ENCODE data around the gene SSTR4.

The SSTR4 gene

DNA sequence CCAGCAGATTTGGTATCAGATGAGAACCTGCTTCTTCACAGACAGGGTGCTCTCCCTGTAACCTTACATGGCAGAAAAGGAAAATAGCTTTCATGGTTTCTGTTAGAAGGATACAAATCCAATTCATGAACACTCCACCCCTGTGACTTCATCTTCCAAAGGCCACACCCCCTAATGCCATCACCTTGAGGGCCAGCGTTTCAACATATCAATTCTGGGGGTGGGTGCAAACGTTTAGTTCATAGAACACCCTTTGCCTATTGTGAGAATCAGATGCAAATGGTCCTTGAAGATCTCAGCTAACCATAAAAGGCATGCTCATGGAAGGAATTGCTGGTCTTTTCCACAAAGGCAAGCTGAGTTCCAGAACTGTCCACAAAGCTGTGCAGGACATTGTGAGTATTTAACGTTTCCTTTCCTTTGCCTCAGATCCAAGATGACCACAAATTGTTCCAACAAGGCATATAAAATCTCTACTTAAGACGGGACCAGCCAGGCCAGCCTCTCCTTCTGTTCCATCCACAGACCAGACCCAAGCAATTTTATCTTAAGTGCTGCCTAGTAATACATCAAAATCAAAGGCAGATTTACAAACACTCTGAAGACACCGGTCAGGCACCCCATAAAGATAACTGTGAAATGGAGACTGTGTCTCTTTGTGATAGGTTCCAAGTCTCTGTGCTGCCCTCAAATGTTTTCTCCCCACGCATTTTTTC lies 34.7 kb upstream of the SSTR4 start:
- TF ChIP-seq, protein P1, sequence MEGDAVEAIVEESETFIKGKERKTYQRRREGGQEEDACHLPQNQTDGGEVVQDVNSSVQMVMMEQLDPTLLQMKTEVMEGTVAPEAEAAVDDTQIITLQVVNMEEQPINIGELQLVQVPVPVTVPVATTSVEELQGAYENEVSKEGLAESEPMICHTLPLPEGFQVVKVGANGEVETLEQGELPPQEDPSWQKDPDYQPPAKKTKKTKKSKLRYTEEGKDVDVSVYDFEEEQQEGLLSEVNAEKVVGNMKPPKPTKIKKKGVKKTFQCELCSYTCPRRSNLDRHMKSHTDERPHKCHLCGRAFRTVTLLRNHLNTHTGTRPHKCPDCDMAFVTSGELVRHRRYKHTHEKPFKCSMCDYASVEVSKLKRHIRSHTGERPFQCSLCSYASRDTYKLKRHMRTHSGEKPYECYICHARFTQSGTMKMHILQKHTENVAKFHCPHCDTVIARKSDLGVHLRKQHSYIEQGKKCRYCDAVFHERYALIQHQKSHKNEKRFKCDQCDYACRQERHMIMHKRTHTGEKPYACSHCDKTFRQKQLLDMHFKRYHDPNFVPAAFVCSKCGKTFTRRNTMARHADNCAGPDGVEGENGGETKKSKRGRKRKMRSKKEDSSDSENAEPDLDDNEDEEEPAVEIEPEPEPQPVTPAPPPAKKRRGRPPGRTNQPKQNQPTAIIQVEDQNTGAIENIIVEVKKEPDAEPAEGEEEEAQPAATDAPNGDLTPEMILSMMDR (IDR thresholded peaks at IDR 0.05; ENCODE audit: borderline replicate concordance, control extremely low read depth, extremely low read depth, insufficient read depth, missing control alignments): no peak
- no peak for DNase-seq (ENCODE audit: low spot score)
- in situ Hi-C loops (cut with MboI; ENCODE audit: low sequenced_read_pairs, unreplicated experiment): no loop called here

DNA sequence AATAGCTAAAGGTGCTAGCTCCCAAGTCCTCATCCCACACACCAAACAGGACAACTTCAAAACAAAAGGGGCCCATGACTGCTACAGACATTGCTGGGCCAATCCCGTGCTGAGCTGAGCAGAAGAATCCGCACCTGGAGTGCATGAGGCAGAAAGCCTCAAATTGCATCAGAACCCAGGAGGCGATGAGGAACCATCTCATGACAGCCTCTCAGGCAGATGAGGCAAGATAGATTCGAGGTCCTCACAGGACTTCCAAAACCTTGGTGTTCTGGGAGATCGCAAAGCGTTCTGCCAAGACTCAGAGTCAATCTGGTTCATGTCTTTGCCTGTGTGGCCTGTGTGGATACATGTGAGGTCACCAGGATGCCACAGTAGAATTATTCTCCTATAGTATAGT lies 32.8 kb upstream of the SSTR4 start:
- DNase-seq (ENCODE audit: low spot score): no peak
- in situ Hi-C loops (cut with MboI; ENCODE audit: low sequenced_read_pairs, unreplicated experiment): no loop called here
- TF ChIP-seq, protein P1 (IDR thresholded peaks at IDR 0.05; ENCODE audit: borderline replicate concordance, control extremely low read depth, extremely low read depth, insufficient read depth, missing control alignments): no peak

DNA sequence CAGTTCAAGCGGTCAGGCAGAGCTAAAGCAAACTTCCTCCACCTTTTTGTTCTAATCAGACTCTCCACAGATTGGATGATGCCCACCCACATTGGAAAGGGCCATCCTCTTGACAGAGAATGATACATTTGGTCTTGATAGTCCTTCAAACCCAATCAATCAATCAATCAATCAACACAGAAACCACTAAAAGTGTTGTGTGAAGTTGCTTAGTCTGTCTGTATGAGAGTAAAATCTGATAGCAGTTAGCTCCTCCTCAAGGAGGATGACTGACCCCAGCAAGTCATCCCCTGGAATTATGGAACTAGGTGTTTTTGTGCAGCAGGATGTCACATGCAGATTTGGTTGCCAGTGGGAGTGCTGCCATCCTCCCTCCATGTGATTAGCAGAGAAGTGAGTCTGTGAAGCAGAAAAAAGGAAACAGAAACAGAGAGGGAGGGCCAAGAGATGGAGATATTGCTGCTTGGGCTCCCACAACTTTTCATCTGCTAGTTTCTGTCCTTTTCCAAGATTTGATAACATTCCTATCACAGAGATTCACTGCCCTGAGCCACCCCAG lies 32.0 kb upstream of the SSTR4 start:
- no peak for DNase-seq (ENCODE audit: low spot score)
- in situ Hi-C loops (cut with MboI; ENCODE audit: low sequenced_read_pairs, unreplicated experiment): no loop called here
- TF ChIP-seq, protein P1 (IDR thresholded peaks at IDR 0.05; ENCODE audit: borderline replicate concordance, control extremely low read depth, extremely low read depth, insufficient read depth, missing control alignments): no peak

DNA sequence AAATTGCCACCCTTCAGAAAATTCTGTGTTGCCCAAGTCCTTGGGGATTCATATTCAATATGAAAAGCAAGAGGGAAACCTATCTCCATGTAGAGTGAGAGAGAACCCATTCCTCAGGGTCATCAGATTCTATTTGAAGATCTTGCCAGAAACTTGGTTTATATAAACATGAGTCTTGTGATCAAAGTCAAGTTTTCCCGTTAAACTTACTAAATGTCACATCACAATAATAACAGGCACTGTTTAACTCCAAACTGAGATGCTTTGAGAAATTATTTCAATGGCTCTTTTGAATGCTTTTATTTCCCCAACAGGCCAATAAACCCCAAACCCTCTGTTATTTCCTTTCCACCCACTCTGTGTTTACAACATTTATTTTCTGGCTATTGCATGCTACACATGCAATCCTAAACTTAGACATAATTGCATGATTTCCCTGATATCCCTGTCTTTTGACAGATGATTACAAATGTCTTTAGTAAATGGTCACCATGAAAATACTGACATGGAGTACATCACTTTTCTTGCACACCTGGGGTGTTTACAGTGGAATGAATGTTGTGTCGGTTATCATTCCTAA lies 31.1 kb upstream of the SSTR4 start:
- DNase-seq (ENCODE audit: low spot score): no peak
- TF ChIP-seq, protein P1 (IDR thresholded peaks at IDR 0.05; ENCODE audit: borderline replicate concordance, control extremely low read depth, extremely low read depth, insufficient read depth, missing control alignments): no peak
- in situ Hi-C loops (cut with MboI; ENCODE audit: low sequenced_read_pairs, unreplicated experiment): no loop called here

DNA sequence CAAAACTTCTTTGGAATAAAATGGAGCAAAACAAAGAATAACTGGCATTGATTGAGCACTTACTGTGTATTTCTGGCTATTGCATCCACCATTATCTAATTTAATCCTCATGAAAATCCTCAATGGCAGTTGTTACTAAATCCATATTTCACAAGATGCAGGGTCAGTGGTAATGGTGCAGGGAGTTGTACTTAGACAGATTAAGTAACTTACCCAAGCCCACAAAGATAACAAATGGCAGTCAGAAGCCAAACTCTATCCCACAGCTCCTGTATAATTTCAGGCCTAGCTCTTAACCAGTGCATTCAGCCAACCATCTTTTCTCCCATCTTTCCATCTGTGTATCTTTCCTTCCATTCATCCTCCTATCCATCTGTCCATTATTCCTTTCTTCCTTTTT lies 29.3 kb upstream of the SSTR4 start:
- no peak for DNase-seq (ENCODE audit: low spot score)
- in situ Hi-C loops (cut with MboI; ENCODE audit: low sequenced_read_pairs, unreplicated experiment): no loop called here

DNA sequence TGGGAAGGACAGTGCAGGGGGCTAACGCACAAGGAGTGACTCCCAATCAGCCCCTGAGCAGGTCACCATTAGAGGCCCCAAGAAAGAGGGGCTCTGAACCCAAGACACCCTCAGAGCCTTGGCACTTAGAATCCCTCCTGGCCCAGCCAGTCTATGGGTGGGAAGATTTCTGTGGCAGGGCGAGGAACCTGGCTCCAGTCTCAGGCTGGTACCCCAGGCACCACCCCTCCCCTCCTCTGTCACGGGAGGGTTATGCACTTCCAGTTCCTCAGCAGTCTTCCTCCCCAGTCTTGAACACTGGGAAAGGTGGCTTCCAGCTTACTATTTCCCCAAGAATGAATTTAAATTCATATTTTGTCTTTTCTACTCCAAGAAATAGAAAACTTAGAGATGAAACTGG lies 27.6 kb upstream of the SSTR4 start:
- TF ChIP-seq, protein P1 (IDR thresholded peaks at IDR 0.05; ENCODE audit: borderline replicate concordance, control extremely low read depth, extremely low read depth, insufficient read depth, missing control alignments): no peak
- in situ Hi-C loops (cut with MboI; ENCODE audit: low sequenced_read_pairs, unreplicated experiment): no loop called here
- no peak for DNase-seq (ENCODE audit: low spot score)

More for the DNA sequence above, 29.3 kb upstream of the SSTR4 start:
- TF ChIP-seq, protein P1 (IDR thresholded peaks at IDR 0.05; ENCODE audit: borderline replicate concordance, control extremely low read depth, extremely low read depth, insufficient read depth, missing control alignments): no peak
